MM.1S (cell line): ENCODE measurements around the gene KRTAP5-7.

Experiments used
- DNase-seq: peaks from one replicate; pipeline ENCODE4 v3.0.0-alpha.2; 2015
- H2AFZ ChIP-seq: fragments of 300-600 bp; sonication (generic); 2 replicates; pipeline ENCODE4 v1.6.0; 2016; ENCODE audit warnings: antibody characterized with exemption, low read length
- H3F3A ChIP-seq: fragments of 300-600 bp; sonication (generic); 2 replicates; pipeline ENCODE4 v1.6.1; 2016; ENCODE audit warnings: mild to moderate bottlenecking, antibody characterized with exemption, low read length, moderate library complexity, mixed read lengths; ENCODE audit not compliant: insufficient read depth
- H3K27ac ChIP-seq: fragments of 300-600 bp; sonication (generic); 2 replicates; pipeline ENCODE4 v1.5.1; 2016; ENCODE audit warnings: mild to moderate bottlenecking, low read length
- H3K27me3 ChIP-seq: fragments of 300-600 bp; sonication (generic); replicated peaks from 2 replicates; pipeline ENCODE4 v1.6.0; 2016; ENCODE audit warnings: low read length; ENCODE audit not compliant: insufficient read depth
- H3K36me3 ChIP-seq: fragments of 300-600 bp; sonication (generic); replicated peaks from 2 replicates; pipeline ENCODE4 v1.6.1; 2016; ENCODE audit warnings: mild to moderate bottlenecking, low read length, mixed read lengths; ENCODE audit not compliant: insufficient read depth
- H3K4me1 ChIP-seq: fragments of 300-600 bp; sonication (generic); 2 replicates; pipeline ENCODE4 v1.6.1; 2016; ENCODE audit warnings: low read length, mixed read lengths
- H3K4me2 ChIP-seq: fragments of 300-600 bp; sonication (generic); 2 replicates; pipeline ENCODE4 v1.6.0; 2016; ENCODE audit warnings: low read depth, low read length
- H3K4me3 ChIP-seq: fragments of 300-600 bp; sonication (generic); 2 replicates; pipeline ENCODE4 v1.5.1; 2016; ENCODE audit warnings: low read length, mixed read lengths
- H3K79me2 ChIP-seq: fragments of 300-600 bp; sonication (generic); 2 replicates; pipeline ENCODE4 v1.6.1; 2016; ENCODE audit warnings: mixed run types, low read length, mixed read lengths
- H3K9ac ChIP-seq: fragments of 300-600 bp; sonication (generic); 2 replicates; pipeline ENCODE4 v1.6.1; 2016; ENCODE audit warnings: low read length, mixed read lengths
- H3K9me2 ChIP-seq: fragments of 300-600 bp; sonication (generic); replicated peaks from 2 replicates; pipeline ENCODE4 v1.6.1; 2016; ENCODE audit warnings: mild to moderate bottlenecking, low read length, mixed read lengths; ENCODE audit not compliant: insufficient read depth
- H3K9me3 ChIP-seq: fragments of 300-600 bp; sonication (generic); replicated peaks from 2 replicates; pipeline ENCODE4 v1.6.1; 2016; ENCODE audit warnings: mild to moderate bottlenecking, low read length, mixed read lengths; ENCODE audit not compliant: insufficient read depth
- H4K20me1 ChIP-seq: fragments of 300-600 bp; sonication (generic); 2 replicates; pipeline ENCODE4 v1.6.1; 2016; ENCODE audit warnings: mild to moderate bottlenecking, low read length, moderate library complexity, mixed read lengths; ENCODE audit not compliant: insufficient read depth
- EZH2 ChIP-seq: fragments of 300-600 bp; sonication (generic); optimal IDR thresholded peaks from 2 replicates; pipeline ENCODE3; 2017; ENCODE audit warnings: low read depth, mild to moderate bottlenecking, antibody characterized with exemption, low read length, mixed read lengths
- EZH2phosphoT487 ChIP-seq: fragments of 300-600 bp; sonication (generic); IDR thresholded peaks from 2 replicates; pipeline ENCODE4 v1.6.1; 2018; ENCODE audit warnings: antibody characterized with exemption, low read length
- TF ChIP-seq, protein P1 (sequence below): fragments of 300-600 bp; sonication (generic); IDR thresholded peaks from 2 replicates; pipeline ENCODE4 v1.5.1; 2016; ENCODE audit warnings: antibody characterized with exemption, low read length, mixed read lengths

KRTAP5-7 gene

DNA sequence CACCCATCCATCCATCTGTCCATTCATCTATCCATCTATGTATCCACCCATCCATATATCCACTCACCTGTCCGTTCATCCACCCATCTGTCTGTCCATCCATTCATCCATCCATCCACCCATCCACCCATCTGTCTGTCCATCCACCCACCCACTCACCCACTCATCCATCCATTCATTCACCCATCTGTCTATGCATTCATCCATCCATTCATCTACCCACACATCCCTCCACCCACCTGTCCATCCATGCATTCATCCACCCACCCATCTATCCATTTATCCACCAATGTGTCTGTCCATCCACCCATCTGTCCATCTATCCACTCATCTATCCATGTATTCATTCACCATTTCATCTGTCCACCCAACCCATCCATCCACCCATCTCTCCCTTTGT, 40.7 kb upstream of the KRTAP5-7 start:
- Histone ChIP-seq H3K4me1 (no peaks in the 10 kb centered on the region), H3K36me3 (no peaks in the 10 kb centered on the region), H3K9ac (no peak overlapping the region), H3K4me3 (no peak overlapping the region), H2AFZ (no peak overlapping the region), H3K9me2 (no peaks in the 10 kb centered on the region), H3K9me3 (no peaks in the 10 kb centered on the region), H3K79me2 (no peaks in the 10 kb centered on the region), H3K27ac (no peak overlapping the region), H3K4me2 (no peak overlapping the region), H4K20me1 (no peaks in the 10 kb centered on the region), H3K27me3 (no peaks in the 10 kb centered on the region), H3F3A (no peaks in the 10 kb centered on the region)
- DNase-seq = no peak
- TF ChIP-seq EZH2 (no peak), EZH2phosphoT487 (no peak)
- TF ChIP-seq, protein P1, sequence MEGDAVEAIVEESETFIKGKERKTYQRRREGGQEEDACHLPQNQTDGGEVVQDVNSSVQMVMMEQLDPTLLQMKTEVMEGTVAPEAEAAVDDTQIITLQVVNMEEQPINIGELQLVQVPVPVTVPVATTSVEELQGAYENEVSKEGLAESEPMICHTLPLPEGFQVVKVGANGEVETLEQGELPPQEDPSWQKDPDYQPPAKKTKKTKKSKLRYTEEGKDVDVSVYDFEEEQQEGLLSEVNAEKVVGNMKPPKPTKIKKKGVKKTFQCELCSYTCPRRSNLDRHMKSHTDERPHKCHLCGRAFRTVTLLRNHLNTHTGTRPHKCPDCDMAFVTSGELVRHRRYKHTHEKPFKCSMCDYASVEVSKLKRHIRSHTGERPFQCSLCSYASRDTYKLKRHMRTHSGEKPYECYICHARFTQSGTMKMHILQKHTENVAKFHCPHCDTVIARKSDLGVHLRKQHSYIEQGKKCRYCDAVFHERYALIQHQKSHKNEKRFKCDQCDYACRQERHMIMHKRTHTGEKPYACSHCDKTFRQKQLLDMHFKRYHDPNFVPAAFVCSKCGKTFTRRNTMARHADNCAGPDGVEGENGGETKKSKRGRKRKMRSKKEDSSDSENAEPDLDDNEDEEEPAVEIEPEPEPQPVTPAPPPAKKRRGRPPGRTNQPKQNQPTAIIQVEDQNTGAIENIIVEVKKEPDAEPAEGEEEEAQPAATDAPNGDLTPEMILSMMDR = no peak

DNA sequence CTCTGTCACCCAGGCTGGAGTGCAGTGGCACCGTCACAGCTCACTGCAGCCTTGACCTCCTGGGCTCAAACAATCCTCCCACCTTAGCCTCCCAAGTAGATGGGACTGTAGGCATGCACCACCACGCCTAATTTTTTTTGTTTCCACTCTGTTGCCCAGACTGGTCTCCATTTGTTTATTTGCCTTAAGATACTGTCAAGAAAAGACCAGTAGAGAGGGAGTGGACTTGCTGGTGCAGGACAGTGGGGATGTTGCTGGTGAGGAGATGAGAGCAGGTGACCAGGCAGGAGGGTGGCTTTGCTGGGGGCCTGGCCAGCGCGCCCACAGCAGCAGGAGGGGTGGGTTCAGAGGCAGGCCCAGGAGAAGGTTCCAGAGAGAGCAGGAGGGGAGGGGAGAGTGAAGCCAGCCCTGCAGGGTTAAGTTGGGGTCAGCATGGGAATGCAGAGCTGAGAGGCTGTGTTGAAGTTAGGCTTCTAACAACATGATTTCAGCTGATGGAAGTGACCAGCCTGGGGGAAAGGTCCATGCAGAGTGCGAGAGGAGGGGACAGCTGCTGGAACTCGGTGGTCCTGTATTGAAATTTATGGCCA, 38.3 kb upstream of the KRTAP5-7 start:
- no peaks in the 10 kb centered on the region for H3F3A ChIP-seq
- no peaks in the 10 kb centered on the region for H3K36me3 ChIP-seq
- H2AFZ ChIP-seq = no peak overlapping the region
- TF ChIP-seq, protein P1 = no peak
- TF ChIP-seq EZH2 (no peak), EZH2phosphoT487 (no peak)
- no peak for DNase-seq
- H3K9ac ChIP-seq = no peak overlapping the region
- no peak overlapping the region for H3K4me2 ChIP-seq
- no peaks in the 10 kb centered on the region for H4K20me1 ChIP-seq
- H3K9me3 ChIP-seq = no peaks in the 10 kb centered on the region
- no peaks in the 10 kb centered on the region for H3K27me3 ChIP-seq
- H3K79me2 ChIP-seq = no peaks in the 10 kb centered on the region
- H3K4me3 ChIP-seq = no peak overlapping the region
- H3K27ac ChIP-seq = no peak overlapping the region
- no peaks in the 10 kb centered on the region for H3K4me1 ChIP-seq
- no peaks in the 10 kb centered on the region for H3K9me2 ChIP-seq

DNA sequence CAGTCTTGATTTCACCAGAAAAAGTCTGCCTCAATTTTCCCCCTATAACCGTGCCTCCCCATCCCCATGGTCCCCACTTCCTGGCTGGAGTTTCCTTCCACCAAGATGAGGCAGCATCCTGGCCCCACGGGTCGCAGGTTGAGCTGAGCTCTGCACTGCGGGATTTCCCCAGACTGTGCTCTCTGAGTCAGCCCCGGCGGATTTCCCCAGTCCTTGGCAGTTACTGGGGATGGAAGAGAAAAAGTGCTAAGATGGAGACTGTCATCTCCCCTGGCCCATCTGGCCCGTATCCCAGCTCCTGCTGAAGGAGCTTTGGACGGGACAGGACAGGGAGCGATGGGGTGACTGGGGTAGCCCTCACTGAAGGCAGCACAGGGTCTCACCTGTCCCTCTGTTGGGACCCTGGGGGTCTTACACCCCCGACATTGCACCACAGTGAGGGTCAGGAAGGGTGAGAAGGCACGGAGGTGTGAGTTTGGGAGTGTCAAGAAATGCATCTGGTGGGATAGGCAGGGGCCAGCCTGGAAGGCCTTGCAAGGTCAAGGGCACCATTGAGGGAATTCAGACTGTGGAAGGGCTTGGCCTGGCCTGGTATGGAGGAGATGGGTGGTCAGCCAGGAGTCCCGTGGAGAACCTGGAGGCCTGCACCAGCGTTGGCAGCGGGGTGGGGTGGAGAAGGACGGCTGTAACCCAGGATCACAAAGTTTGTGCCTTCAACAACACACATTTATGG, 37.6 kb upstream of the KRTAP5-7 start:
- Histone ChIP-seq H3K4me1 (no peaks in the 10 kb centered on the region), H3K79me2 (no peaks in the 10 kb centered on the region), H3K9me2 (no peaks in the 10 kb centered on the region), H3K27ac (no peak overlapping the region), H3F3A (no peaks in the 10 kb centered on the region), H3K36me3 (no peaks in the 10 kb centered on the region), H4K20me1 (no peaks in the 10 kb centered on the region), H3K4me3 (no peak overlapping the region), H3K27me3 (no peaks in the 10 kb centered on the region), H3K9me3 (no peaks in the 10 kb centered on the region), H3K9ac (no peak overlapping the region), H3K4me2 (no peak overlapping the region), H2AFZ (no peak overlapping the region)
- no peak for DNase-seq
- no peak for TF ChIP-seq EZH2phosphoT487
- TF ChIP-seq, protein P1 = no peak
- no peak for TF ChIP-seq EZH2
